Activated CD4-positive, alpha-beta T cell treated with anti-CD3 and anti-CD28 coated beads, Interleukin-10, Interleukin-2, amounts not matched to agents 100 ng/mL and 50 ng/mL, durations not matched to agents 16 hours and 8 hours (primary cell): ENCODE data around the gene CDA.

Source experiments
- DNase-seq: peaks from one replicate; pipeline ENCODE4 v3.0.0-alpha.2; 2020

The CDA gene

DNA sequence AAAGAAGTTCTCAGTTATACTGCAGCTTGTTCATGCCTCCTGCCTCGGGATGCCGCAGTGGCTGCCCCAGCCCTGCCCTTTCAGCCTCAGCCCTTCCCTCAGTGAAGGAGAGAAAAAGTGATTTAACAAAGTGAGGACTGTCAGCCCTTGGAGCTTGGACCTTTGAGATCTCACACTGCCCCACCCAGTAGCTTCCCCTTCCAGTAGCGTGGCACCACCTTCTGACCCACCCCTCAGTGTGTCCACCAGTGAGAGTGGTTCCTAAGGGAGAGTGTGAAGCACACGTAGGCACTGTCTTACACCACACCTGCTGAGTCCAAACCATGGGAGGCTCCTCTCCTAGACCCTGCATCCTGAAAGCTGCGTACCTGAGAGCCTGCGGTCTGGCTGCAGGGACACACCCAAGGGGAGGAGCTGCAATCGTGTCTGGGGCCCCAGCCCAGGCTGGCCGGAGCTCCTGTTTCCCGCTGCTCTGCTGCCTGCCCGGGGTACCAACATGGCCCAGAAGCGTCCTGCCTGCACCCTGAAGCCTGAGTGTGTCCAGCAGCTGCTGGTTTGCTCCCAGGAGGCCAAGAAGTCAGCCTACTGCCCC is at the start of gene CDA:
TSS of gene CDA (plus strand) at position 464 of the 592 bp plus-strand sequence. CDS start at position 497, 33 bp downstream.
- no peak for DNase-seq

- DNase-seq, result no peak
These were observed 48.6 kb upstream of the CDA start for GRCh38 chr1:20540281-20540680.

- no peak for DNase-seq
These were observed 42.3 kb upstream of the CDA start for GRCh38 chr1:20546637-20547036.

DNA sequence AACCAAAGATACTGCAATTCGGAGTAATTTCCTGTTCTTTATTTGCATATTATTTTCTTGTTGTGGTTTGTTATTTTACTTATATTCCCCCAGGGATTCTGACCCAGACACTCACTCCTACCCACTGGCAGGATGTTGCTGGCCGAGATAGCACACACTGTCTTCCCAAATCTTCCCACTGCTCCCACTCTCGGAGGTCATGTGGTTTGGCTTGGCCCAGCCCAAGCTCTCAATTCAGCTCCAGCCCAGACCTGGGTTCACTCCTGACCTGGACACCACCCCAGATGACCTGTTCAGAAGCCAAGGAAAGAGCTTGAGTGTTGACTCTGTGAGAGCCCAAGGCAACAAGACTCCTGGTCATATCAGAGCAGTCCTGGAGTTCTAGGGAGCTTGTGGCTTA is 37.7 kb upstream of the CDA start:
- no peak for DNase-seq

- DNase-seq, result peak; percentile 15
These were observed 36.8 kb upstream of the CDA start, which contains the start of gene FAM43B for GRCh38 chr1:20551945-20552727. Gene FAM43B (plus strand): TSS chr1:20552573. CDS start chr1:20552974, 401 bp downstream.

DNA sequence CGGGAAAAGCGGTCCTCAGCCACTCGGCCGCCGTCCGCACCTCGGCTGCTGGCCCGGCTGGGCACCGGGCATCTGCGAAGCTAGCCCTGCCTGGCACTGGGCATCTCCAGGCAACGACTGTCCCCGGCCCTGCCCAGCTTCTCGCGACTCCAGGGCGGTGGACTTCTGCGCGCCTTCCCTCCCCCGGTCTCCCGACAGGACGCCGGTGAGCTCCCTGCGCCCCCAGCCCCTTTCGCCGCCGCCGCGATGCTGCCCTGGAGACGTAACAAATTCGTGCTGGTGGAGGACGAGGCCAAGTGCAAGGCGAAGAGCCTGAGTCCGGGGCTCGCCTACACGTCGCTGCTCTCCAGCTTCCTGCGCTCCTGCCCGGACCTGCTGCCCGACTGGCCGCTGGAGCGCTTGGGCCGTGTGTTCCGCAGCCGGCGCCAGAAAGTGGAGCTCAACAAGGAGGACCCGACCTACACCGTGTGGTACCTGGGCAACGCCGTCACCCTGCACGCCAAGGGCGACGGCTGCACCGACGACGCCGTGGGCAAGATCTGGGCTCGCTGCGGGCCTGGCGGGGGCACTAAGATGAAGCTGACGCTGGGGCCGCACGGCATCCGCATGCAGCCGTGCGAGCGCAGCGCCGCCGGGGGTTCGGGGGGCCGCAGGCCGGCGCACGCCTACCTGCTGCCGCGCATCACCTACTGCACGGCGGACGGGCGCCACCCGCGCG is 36.0 kb upstream of the CDA start:
- DNase-seq, result no peak

- no peak for DNase-seq
These were observed 33.7 kb upstream of the CDA start for GRCh38 chr1:20555025-20555757.

- DNase-seq, result no peak
These were observed 33.2 kb upstream of the CDA start for GRCh38 chr1:20555758-20556120.

DNA sequence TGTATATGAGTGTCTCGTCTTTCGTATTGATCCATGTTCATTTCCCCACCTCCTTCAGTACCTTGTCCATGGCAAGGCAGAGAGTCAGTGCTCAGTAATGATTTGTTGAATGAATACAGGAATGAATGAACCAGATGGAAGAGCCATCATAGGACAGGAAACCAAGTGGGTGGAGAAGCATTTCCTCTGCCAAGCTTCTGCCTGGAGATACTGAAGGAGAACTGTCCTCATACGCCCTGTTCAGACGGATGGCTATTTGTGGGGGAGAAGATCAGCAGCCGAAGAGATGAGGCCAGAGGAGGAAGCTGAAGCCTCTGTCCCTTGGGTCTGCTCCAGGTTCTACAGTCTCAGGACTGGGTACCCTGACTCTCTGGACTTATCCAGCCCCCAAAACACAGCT is 30.7 kb upstream of the CDA start:
- DNase-seq, result no peak

GRCh38 chr1:20560966-20561365 is 27.9 kb upstream of the CDA start:
- DNase-seq, result no peak

DNA sequence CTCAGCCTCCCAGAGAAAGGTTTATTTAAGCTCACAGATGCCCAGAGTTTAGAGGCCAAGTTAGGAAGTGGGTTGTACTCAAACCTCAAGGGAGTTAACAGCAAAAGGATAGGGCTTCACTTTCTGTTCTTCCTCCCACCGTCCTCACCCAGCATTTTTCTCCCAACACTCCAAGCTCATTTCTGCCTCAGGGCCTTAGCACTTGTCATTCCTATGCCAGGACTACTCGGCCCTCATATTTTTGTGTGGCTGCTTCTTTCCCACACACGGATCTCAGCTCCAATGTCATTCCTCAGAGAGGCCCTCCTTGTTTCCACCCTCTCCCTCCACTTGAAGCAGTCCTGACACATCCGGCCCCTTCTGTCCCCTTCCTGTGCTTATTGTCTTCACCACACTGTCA is 23.7 kb upstream of the CDA start:
- DNase-seq, result no peak

DNA sequence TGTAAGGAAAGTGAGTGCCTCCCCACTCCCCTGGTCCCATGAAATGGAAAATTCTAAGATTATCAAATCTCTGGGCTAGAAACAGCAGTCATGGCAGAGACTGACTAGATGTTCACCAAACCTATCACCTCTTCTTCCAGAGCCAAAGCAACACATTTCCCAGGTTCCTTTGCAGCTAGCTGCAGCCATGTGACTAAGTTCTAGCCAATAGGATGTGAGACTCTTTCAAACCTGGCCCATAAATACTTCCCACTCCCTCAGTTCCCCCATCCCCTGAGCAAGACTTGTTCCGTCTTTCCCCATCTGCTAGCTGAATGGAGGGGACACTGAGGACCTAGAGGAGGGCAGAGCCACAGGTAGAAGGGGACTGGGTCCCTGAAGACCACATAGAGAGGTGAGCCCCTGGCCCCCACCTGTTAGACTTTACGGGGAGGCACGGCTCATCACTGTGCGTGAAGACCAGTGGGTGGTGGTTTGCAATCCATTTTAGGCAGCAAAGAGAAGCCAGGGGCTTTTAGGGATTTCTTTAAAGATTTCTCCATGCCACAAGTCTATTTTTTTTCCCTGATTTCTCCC is 19.3 kb upstream of the CDA start:
- no peak for DNase-seq

DNA sequence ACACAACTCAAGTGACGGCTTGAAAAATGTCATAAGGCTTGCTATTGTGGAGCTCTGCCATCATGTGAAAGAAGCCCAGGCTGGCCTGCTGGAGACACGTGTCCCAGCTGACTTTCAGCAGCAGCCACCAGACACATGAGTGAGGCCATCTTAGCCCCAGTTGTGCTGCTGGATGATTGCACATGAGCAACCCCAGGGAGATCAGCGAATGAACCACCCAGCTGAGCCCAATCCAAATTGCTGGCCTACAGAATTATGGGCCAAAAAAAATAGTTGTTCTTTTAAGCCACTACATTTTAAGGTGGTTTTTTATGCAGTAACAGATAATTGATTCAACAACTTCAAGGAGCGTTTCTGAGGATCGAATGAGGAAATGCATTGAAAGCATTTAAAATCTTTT is 17.5 kb upstream of the CDA start:
- no peak for DNase-seq

- DNase-seq, result no peak
These were observed 14.9 kb upstream of the CDA start for GRCh38 chr1:20573987-20574386.

- DNase-seq, result peak; percentile 75
These were observed 14.0 kb upstream of the CDA start for GRCh38 chr1:20574686-20575540.

DNA sequence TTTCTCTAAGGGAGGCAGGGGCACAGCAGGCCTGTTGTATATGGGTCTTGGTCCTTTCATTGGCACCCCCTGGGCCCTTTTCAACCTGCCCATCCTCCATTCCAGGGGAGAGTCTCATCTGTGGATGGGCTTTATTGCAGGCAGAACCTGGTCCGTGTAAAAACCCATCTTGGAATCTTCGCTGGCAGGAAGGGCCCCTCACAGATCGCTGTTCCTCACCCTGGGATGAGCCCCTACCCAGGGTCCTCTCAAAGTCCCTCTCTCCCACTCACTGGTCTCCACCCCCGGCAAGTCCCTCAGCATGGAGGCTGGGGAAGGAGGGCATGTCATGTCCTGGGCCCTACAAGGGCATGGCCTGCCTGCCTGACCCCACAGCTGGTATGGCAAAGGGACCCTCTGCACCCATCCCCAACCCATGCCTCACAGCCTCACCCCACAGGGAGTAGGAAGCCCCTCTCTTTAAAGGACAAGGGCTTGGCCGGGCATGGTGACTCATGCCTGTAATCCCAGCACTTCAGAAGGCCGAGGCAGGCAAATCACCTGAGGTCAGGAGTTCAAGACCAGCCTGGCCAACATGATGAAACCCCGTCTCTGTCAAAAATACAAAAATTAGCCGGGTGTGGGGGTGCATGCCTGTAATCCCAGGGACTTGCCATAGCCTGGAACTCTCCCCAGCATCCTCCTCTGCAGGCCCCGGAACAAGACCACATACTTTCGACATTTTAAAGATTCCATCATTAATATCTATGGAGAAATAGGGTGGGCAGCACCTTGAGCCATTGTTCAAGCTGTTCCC is 13.2 kb upstream of the CDA start:
- no peak for DNase-seq

DNA sequence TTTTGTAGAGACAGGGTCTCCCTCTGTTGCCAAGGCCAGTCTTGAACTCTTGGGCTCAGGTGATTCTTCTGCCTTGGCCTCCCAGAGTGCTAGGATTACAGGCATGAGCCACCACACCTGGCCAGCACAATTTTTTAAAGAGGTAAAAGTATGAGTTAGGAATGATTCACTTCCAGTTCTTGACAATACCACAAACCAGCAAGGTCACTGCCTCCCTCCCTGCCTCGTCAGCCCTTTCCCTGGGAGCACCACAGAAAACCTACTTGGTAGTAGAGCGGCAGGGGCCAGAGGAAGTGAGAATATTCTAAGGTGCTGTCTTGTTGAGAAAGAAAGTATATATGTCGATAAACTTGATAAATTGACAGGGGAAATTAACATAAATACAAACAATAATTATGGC is 10.8 kb upstream of the CDA start:
- no peak for DNase-seq

DNA sequence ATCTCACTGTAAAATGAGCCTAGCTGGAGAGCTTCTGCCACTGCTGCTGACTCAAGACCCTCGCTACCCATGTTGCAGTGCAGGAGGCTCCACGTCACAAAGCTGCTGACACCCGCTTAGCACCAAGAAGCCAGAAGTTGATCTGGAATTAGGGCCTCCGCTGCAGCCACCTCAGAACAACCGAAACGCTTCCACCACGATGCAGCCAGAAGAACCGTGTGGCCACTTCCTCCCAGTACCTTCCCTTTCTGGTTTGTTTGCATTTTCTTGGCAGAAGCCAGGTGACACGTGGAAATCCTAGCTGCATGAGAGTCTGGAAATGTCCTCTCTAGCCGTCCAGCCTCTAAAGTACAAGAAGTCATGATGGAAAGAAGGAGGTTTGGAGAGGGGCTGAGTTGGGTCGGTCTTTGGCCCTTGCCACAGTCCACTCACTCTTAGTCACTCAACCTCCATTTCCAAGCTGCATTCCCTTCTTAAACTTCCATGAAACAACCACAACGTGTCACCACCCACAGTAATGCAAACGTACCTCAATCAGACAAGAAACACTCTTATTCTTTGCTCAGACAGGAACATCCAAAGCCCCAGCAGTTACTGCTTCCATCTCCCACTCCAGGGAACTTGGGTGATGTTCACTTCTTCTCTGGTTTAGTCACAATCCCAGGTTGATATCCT is 10.0 kb upstream of the CDA start:
- DNase-seq, result no peak

DNA sequence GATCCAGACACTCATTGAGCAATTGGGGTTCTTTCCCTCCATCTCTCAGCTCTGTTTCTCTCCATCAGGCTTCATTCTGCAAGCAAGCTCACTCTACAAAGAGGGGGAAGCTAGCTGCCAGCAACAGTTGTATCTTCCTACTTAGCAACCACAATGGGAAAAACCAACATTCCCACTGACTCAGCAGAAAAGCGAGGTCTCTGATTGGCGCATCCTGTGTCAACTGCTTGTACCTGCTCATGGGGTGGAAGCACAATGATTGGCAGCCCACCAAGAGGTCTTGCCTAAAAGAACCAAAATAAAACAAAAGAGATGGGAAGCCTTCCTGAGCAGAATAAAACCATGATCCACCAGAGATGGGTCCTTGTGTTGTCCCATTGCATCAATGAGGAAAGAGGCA is 4.0 kb upstream of the CDA start:
- DNase-seq, result no peak

GRCh38 chr1:20586953-20587660 is 1.8 kb upstream of the CDA start:
- no peak for DNase-seq
